Stimulated activated CD8-positive, alpha-beta memory T cell treated with anti-CD3 and anti-CD28 coated beads, Interleukin-12 subunit alpha, Interleukin-12 subunit beta, amount 100 ng/mL, for 4 hours (primary cell): ENCODE data around the gene SOX15.
"Not testable (repeated sequence)": the region's sequence is repeated elsewhere in the genome, so short reads cannot be mapped to it uniquely, and the experiment has no call there.

Experiments used
- DNase-seq: peaks from one replicate; pipeline ENCODE4 v3.0.0-alpha.2; 2020; ENCODE audit warnings: low read depth

The SOX15 gene

GRCh38 chr17:7610641-7611040 is 20.7 kb upstream of the SOX15 start:
- no peak for DNase-seq

GRCh38 chr17:7606280-7606679 is 16.4 kb upstream of the SOX15 start:
- DNase-seq = no peak

- not testable (repeated sequence) for DNase-seq
Measured at GRCh38 chr17:7597561-7597960, 7.7 kb upstream of the SOX15 start.

GRCh38 chr17:7593296-7593695 is 3.4 kb upstream of the SOX15 start:
- DNase-seq = no peak

- DNase-seq = no peak
Measured at GRCh38 chr17:7592422-7593021, 2.6 kb upstream of the SOX15 start.

GRCh38 chr17:7591596-7591995 is 1.7 kb upstream of the SOX15 start:
- no peak for DNase-seq

GRCh38 chr17:7590743-7591142 is 849 bp upstream of the SOX15 start:
- no peak for DNase-seq

- DNase-seq = peak; percentile 50
Measured at GRCh38 chr17:7589204-7589868, 558 bp downstream of the SOX15 start.

- no peak for DNase-seq
Measured at GRCh38 chr17:7588553-7589203, 1.2 kb downstream of the SOX15 start.

GRCh38 chr17:7587420-7588151 is 2.3 kb downstream of the SOX15 start:
- DNase-seq = no peak

- DNase-seq = no peak
Measured at GRCh38 chr17:7586673-7587419, 3.0 kb downstream of the SOX15 start.

- DNase-seq = peak; percentile 91
Measured at GRCh38 chr17:7583253-7584109, 6.4 kb downstream of the SOX15 start, which contains the start of gene MPDU1. Gene MPDU1, plus strand, starts transcription at chr17:7583852. Its CDS starts 11 bp downstream, at chr17:7583863.

- no peak for DNase-seq
Measured at GRCh38 chr17:7582396-7583252, 7.3 kb downstream of the SOX15 start.

GRCh38 chr17:7580604-7581575 is 9.0 kb downstream of the SOX15 start:
- DNase-seq = no peak

GRCh38 chr17:7579834-7580603 is 9.9 kb downstream of the SOX15 start:
- no peak for DNase-seq

- peak; percentile 55 for DNase-seq
Measured at GRCh38 chr17:7579001-7579833, 10.7 kb downstream of the SOX15 start, which contains the start of gene CD68. Gene CD68, plus strand, starts transcription at chr17:7579638. Its CDS starts 40 bp downstream, at chr17:7579678.
